ENCODE data around the gene RPL27A.

Gene RPL27A

DNA sequence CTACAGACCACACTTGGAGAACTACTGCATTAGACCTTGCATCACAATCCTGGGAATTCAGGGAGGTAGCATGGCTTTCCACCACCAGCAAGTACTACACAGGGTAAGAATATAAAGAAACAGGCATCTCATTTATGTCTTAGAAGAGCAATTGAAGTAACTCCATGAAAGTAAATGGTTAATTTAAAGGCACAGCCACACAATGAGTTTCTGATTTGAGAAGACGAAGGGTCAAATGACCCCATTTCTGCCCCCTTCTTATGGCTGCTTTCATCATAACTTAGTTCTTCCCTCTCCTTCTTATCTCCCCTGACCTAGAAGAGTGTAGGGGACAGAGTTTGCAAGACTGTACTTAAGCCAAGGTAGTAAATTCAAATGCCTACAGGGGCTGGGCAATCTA lies 6.1 kb upstream of the RPL27A start:
- DNase-seq, result no peak

DNA sequence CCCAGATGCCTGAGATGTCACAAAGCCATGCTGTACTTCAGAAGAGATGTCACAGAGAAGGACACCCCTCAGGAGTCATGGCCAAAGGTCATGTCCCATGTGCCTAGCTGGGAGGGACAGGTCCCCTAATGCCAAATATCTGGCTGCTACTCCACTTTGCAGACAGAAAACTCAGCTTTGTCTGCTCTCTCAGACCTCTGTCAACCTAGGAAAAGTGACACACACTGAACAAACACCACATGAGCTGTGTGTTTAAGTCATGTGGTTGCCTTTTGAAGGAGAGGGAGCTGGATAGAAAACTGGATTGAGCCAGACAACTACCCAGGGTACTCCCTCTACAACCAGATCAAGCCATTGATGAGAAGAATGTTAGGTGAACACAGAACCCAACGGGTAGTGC lies 3.6 kb upstream of the RPL27A start:
- DNase-seq, result no peak

DNA sequence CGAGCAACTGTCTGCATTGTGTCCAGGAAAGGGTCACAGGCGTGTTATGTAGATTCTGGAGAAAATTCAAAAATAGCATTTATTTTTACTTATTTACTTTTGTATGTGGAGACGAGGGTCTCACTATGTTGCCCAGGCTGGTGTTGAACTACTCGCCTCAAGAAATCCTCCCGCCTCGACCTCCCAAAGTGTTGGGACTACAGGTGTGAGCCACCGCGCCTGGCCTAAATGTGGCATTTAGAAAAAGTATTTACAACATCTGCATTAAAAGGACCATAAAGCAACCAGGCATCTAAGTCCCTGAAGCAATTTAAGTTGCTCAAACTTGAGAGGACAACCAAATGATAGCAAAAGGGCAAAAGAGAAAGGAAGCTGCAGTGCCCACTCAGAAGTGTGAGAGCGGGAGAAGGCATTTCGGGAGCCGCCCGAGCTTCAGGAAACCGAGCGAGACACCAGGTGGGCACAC lies 722 bp upstream of the RPL27A start:
- peak in 1 of 2 experiments; percentile 45 for DNase-seq

DNA sequence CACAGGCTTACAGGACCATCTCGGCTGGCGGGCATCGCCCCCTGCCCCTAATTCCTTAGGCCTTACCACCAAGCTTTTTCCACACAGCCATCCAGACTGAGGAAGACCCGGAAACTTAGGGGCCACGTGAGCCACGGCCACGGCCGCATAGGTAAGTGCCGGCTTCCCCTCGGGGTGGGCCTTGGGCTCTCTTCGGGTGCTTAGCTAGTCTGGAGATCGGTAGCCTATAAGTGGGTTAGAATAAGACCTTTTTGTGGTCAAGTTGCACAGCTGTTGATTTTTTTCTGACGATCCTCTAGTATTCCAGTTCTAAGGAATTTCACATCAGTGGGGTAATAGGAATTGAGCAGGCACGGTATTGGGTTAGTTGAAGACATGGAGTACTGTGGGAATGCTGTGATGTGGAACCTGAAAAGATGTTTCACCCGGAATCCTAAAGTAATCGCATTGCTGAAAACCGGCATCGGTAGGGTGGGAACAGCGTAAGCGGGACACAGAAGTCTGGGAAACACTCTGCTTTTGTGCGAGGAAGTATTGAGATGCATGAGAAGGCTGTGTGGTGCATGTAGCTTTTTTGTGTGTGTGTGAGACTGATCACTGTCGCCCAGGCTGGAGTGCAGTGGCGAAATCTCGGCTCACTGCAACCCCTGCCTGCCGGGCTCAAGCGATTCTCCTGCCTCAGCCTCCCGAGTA lies 669 bp downstream of the RPL27A start:
- DNase-seq, result no peak

DNA sequence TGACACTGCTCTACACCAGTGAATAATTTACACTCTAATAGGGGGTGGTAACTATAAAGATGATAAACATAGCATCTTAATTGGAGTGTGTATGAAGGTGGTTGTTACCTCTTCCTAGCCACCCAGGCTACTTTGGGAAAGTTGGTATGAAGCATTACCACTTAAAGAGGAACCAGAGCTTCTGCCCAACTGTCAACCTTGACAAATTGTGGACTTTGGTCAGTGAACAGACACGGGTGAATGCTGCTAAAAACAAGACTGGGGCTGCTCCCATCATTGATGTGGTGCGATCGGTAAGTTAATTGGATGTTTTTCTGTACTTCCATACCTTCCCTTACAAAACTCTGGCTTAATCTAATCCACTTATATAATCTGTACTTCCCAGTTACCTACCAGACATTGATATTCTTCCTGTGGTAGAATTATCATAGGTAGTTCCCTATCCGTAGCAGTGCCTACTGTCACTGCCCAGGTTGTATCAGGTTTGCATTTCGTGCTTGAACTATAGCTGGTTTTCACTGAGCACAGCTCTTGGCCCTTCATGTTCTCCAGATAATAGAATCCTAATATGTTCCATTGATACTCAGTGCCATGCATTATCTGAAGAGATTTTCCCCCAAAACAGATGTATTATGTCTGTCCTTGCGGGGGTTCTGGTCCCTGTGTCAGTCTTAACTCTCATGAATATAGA lies 2.2 kb downstream of the RPL27A start:
- DNase-seq, result no peak

DNA sequence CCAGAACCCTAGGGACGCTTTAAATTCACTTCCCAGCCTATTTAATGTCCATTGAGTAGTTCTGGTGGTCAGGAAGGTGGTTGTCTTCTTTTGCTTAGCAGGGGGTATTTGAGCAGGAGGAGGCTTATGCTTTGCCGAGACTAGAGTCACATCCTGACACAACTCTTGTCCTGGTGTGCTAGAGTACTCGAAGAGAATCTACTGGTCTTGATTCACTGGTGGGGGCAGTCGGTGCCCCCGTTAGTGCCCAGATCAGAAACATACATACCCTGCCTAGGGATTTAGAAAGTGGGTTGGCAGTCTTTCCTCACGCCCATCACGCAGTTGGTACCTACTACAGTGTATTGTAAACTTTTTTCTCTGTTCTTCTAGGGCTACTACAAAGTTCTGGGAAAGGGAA lies 2.7 kb downstream of the RPL27A start:
- no peak for DNase-seq

DNA sequence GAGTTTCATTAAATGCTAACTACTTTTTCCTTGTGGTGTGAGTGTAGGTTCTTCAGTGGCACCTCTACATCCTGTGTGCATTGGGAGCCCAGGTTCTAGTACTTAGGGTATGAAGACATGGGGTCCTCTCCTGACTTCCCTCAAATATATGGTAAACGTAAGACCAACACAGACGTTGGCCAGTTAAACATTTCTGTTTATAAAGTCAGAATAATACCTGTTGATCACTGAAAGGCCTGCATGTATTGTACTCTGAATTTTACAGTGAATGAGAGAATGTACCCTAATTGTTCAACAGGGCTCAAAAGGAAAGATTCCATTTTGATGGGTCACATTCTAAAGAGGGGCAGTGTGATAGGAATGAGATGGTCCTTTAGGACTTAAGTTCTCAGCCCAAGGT lies 3.2 kb downstream of the RPL27A start:
- no peak for DNase-seq

DNA sequence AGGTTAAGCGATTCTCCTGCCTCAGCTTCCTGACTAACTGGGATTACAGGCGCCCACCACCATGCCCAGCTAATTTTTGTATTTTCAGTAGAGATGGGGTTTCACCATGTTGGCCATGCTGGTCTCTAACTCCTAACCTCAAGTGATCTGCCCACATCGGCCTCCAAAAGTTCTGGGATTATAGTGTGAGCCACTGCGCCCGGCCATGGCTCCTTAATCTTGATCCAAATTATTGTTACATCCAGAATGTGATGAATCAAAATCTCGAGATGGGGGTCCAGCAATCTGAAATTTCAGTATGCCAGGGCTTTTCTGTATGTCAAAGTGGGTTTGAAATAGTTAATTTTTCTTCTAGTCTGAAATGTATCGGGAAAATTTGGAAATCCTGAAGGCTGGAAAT lies 3.7 kb downstream of the RPL27A start:
- no peak for DNase-seq

DNA sequence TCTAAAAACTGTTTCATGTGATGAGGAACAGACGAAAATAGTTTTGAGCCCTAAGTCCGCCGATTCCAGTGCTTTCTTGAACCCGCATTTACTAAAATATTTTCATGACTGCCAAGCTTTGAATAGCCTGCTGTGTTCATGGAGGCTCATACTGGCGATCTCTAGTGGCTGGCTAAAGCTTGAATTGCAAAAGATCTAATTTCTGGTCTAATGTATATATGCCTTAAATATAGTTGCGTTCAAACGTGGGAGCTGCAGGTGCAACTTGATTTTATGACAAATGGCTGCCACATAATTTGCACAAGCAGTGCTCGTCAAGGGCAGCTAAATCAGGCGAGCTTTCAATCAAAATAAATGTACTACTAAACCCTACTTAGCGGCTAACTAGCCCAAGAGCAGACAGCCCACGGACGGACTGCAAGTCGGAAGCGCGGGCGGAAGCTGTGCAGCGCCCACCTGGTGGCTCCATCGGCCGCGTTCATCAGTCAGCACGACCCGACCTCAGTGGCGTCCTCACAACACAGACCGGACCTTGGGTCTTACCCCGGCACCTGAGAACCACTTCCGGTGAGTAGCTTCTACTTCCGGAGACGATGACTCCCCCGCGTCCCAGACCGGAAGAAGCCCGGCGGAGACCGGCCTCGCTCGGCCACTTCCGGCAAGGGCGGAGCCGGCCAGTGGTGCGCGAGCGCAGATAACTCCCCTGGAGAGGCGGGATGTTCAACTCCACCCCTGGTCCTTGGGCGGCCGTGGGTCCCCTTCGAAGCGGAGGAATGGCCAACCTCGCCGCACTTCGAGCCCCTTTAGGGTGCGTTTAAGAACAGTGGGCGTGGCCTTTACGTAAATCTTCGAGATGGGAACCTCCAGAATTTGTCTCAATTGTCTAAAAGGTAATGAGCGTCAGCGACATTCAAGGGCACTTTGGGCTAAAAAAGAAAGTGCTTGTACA lies 6.1 kb downstream of the RPL27A start:
- DNase-seq, result peak; percentile 91 to 93

DNA sequence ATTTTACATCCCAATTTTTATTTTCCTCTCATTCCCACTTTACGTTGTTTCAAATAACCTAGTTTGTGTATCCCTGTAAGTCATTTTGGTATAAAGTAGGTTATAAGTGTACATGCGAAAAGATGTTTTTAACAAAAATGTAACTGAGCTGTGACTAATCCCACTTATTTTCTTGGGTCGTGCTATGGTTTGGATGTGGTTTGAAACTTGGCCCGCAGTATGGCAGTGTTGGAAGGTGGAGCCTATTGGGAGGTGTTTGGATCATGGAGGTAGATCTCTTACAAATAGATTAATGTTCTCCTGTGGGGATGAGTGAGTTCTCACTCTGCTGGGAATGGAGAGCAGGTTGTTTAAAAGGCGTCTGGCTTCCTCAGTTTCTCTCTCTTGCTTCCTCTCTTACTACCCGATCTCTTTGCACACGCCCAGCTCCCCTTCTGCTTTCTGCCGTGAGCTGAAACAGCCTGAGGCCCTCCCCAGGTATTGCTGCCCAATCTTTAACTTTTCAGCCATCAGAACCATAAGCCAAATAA lies 7.2 kb downstream of the RPL27A start:
- DNase-seq, result no peak

DNA sequence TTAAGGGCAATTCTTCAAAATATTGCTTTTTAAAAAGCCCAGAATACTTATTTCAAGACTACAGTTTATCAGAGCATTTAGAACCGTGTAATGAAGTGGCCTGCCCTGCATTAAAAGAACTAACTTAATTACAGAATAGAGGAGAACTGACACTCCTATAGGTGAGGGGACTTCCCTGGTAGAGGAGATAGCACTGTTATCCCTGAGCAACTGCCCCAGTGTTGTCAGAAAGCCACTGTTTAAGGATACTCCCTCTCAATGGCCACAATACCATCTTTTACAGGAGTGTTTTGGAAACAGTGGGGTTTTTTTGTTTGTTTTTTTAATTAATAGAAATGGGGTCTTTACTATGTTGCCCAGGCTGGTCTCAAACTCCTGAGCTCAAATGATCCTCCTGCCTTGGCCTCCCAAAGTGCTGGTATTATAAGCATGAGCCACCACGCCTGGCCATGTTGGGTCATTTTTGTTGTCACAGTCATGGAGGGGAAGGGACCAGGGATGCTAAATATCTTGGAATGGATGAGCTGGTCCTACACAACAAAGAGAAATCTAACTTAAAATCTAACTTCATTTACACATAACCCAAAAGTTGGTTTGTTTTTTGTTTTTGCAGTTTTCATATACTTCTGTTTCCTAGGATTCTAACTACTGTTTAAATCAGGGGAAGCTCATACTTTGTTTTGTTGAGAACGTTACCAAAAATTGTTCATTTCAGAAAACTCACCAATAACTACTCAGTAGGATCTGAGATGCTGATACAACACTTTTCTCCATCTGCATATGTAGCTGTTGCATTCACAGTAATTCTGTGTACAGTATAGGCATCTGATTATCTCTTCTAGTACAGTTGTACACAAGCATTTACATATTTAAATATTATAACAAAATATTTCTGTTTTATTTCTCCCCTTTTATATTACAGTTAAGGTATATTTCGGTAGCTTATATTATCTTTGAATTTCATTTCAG lies 8.1 kb downstream of the RPL27A start:
- DNase-seq, result no peak

DNA sequence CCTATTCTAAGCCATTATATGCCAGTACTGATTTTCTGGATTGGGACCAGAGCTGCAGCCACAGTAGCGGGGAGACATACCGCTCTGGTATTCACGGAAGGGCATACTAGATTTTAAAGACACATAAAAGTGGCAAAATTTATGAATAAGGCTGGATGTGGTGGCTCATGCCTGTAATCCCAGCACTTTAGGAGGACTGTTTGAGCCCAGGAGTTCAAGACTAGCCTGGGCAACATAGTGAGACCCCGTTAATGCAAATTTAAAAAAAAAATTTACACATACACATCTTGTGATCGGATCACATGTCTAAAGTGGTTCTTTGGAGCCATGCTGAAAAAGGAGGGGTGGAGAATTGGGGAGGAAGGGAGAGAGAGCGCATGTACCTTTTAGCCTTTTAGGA lies 9.0 kb downstream of the RPL27A start:
- no peak for DNase-seq

DNA sequence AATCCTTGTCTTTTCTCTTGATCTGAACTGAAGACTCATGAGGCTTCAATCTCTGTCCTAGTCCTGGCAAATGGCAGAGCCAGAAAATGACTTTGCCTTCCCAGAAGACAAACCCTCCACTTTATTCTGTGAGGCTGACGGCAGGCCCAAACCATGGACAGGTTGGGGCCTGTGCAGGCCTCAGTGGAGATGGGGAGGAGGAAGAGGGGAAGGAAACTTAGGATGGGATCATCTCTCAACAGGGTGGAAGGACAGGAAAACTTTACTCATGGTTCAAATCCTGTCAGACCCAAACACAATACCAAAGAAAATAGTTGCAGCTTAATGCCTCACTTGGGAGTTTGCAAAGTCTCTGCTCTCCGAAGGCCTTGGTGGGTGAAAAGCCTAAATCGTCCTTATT lies 9.8 kb downstream of the RPL27A start:
- no peak for DNase-seq

DNA sequence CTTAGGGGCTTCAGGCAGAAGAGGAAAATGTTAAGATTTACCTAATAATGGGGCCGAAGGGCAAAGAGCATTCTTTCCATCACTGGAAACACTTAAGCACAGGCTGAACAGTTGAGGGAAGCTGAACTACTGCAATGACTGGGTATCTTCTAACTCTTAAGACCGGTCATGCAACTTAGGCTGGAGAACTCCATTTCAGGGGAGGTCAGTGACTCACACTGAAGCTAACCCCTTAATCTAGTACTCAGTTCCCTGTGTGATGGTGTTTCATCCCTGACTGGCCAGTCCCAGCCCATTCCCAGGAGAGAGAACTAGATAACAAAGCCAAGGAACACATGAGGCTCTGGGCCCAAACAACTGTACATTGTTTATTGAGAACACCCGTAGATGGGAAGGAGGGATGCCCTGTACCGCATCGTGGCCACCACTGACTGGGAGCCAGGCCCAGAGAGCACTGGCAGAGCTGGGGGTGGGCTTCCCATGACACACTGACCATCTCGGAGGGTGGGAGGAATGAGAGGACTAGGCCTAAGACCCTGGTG lies 10.5 kb downstream of the RPL27A start:
- DNase-seq, result no peak

DNA sequence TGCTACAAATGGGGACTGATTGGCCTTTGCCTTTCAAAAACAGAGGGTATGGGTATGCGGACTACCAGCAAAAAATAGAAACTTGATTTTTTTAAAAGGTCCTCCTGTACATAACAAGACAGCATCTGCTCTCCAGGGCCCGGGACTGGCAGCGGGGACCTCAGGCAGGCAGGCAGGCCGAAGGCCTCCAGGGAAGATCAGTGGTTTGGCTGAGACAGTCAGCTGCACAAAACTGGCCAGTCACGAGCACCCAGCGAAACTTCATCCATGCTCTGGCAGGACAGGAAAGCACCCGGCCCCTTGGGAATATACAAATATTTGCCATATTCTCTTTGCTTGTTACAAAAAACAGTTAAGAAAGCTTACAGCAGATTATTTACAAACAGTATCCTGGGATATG lies 11.0 kb downstream of the RPL27A start:
- no peak for DNase-seq

DNA sequence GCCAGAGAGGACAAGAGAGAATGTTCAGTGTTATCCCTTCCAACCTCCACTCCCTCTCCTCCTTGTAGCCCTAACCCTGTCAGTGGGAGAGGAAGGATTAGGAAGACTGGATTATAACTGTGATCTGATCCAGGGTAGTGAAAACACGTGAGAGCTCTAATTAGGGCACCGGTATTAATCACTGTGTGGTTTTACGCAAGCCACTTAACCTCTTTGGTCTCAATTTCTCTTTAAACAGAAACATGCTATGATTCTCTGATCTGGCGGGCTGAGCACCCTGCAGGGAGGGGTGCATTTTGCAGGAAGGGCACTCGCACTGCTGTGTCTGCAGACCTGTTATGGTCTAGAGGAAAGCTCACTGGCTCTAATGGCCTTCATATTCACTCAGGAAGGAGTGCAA lies 11.5 kb downstream of the RPL27A start:
- no peak for DNase-seq

DNA sequence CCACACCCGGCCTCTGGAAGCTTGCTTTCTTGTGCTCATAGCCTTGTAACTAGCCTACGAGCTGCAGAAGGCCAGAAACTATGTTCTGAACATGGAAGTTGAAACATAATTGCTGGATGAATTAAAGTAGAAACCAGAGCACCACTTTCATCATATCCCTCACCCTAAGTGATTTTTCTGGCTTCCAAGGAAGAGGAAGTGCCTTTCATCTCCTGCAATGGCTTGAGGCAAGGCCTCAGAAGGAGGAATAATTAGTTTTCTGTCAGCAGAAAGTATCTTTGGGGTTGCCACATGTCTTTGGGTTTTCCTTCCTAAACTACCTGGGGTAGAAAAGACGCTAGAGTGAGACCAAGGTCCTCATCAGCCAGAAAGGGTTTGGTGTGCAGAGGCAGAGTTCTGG lies 14.5 kb downstream of the RPL27A start:
- peak in 1 of 2 experiments; percentile 37 for DNase-seq

DNA sequence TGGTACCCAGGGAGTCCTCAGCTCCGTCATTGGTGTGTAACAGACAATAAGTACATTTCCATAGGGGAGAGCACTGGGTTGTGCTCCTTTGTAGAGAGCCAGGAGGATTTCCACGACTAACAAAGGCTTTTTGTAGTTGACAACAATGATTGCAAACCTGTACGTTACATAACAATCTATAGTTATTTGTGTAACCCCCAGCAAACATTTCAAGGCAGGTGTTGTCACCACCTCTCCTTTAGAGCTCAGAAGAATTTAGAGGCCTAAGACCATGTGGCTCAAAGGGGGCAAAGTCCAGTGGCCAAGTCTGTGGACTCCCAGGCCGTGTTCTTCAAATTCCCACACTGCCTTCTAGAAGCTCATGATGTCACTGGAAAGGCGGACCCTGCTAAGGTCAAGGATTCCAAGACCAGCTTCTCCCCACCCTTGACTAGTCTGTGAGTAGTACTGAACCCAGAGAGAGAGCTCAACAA lies 15.8 kb downstream of the RPL27A start:
- no peak for DNase-seq

DNA sequence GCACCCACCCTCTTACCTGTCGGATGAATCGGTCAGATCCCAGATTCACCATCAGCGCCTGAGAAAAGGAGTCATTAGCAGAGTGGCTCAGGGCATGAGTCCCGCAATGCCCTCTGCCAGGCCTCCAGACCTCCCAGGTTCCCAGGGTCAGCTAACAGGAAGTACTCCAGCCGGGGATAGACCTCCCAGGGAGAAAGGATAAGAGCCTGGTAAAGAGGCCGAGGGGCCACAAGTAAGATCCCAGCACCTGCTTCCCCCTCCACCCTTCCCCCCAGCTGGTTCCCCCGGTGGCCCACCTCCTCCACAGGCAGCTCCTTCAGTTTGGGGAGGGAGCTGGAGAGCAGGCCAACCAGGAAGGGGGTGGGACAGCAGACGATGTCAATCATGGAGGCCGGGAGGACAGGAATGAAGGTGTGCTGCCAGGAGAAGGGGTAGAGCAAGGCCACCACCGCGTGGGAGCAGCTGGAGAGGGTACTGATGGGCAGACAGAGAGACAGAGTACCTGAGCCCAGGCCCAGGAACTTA lies 16.4 kb downstream of the RPL27A start:
- no peak for DNase-seq

DNA sequence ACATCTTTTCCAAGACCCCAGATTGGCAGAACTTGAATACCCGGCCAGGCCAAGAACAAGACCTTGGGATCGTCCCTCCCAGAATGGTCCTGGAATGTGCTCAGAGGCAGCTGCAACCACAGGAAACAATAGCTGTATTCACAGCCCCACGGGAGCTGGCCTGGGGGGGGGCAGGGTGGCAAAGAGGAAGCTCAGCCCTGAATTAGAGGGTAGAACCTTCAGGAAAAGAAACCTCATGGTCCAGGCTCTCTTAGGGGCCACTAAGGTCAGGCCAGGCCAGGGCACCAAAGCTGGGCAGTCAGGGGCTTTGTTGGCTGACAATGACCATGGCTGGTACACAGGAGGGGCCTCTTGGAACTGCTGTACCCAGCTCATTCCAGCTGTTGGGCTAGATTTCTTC lies 17.3 kb downstream of the RPL27A start:
- no peak for DNase-seq

DNA sequence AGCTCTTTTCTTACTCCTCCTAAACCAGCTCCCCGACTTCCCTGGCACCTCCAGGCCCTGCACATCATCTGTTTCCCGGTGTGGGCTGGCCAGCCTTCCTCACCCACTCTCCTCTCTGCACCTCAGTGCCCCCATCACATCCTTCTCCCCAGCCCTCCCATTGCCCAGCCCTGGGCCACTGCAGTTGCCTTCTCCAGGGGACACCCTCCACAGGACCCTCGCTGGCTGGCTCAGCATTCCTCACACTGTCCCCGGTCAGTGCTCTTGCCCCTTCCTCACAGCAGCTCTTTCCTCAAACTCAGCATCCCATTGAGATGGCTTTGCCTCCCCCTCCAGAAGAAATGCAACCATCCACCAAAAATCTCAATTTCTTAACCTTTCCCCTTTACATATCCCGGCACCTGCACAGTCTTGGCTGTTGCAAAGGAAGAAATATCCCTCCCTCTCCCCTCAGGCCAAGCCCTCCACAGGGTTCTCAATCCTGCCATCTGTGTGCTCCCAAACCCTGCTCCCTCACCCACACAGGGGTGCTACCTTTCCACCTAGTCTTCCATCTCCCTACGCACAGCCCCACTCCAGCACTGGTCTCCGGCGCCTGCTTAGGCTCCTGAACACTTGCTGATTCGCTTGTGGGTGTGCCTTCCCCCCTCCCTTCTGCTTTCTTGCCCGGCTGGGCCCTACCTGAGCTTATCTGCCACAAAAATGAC lies 19.5 kb downstream of the RPL27A start:
- DNase-seq, result no peak

Measured in AML-193 (cell line).